H1 (cell line): ENCODE data around the gene ITIH1. TPM values are rescaled to one million over a fixed set of nuclear protein-coding genes. Genes with fewer than 3 reads are reported as not detected.

ENCODE experiments used
- CTCF ChIA-PET: fragments of 300-600 bp; sonication (Branson Sonifier 250); formaldehyde crosslinking; loops from one replicate; lab custom pipeline; 2021; ENCODE audit not compliant: partially characterized antibody; lab: Charles Lee
- POLR2A ChIA-PET: fragments of 300-600 bp; sonication (Branson Sonifier 250); formaldehyde crosslinking; loops from one replicate; lab custom pipeline; 2021; ENCODE audit warnings: inconsistent platforms; ENCODE audit not compliant: partially characterized antibody; lab: Charles Lee
- DNase-seq, 2 experiments: peaks; one replicate each; pipeline versions ENCODE4 v3.0.0 to v3.0.0-alpha.2; 2010 to 2022; ENCODE audit warnings: low spot score in 2 of 2, low read depth in 1 of 2, mixed read lengths in 1 of 2
- FAIRE-seq: peaks from 2 replicates; lab custom pipeline; 2011; peaks lifted over from hg19 to GRCh38; lab: Jason Lieb, UNC
- H2AFZ ChIP-seq: 2 replicates; pipeline ENCODE4 v1.8.1; 2012; ENCODE audit warnings: low read length, inconsistent platforms
- H2AK5ac ChIP-seq: 2 replicates; pipeline ENCODE4 v1.6.1; 2013; ENCODE audit warnings: low read depth, low read length
- H2BK120ac ChIP-seq: replicated peaks from 2 replicates; pipeline ENCODE3; 2013; ENCODE audit warnings: low read depth, low read length, inconsistent platforms
- H2BK12ac ChIP-seq: 2 replicates; pipeline ENCODE4 v1.6.1; 2013; ENCODE audit warnings: low read depth, low read length
- H2BK15ac ChIP-seq: 2 replicates; pipeline ENCODE4 v1.6.1; 2013; ENCODE audit warnings: low read length
- H2BK20ac ChIP-seq: 2 replicates; pipeline ENCODE4 v1.6.1; 2013; ENCODE audit warnings: low read length
- H2BK5ac ChIP-seq: 2 replicates; pipeline ENCODE4 v1.6.1; 2013; ENCODE audit warnings: low read depth, low read length
- H3K14ac ChIP-seq: 2 replicates; pipeline ENCODE4 v1.6.1; 2013; ENCODE audit warnings: inconsistent platforms; ENCODE audit not compliant: insufficient read length
- H3K18ac ChIP-seq: 2 replicates; pipeline ENCODE4 v1.6.1; 2013; ENCODE audit warnings: low read length; ENCODE audit errors: extremely low read depth
- H3K23ac ChIP-seq: 2 replicates; pipeline ENCODE4 v1.6.1; 2013; ENCODE audit warnings: inconsistent platforms; ENCODE audit not compliant: insufficient read length
- H3K23me2 ChIP-seq: 2 replicates; pipeline ENCODE4 v1.6.1; 2013; ENCODE audit warnings: low read depth, low read length
- H3K27ac ChIP-seq: 2 replicates; pipeline ENCODE4 v1.6.1; 2011; ENCODE audit warnings: low read depth, low read length, inconsistent platforms
- H3K27me3 ChIP-seq, 4 experiments: replicated peaks in 1 of 4; 1 replicate in 1 of 4; 2 replicates in 3 of 4; pipeline versions ENCODE4 v1.6.1 to v1.8.1; 2011 to 2013; ENCODE audit warnings: low read length in 3 of 4, mild to moderate bottlenecking in 3 of 4, inconsistent platforms in 2 of 4, mixed read lengths in 2 of 4, moderate library complexity in 1 of 4; ENCODE audit not compliant: control insufficient read depth in 3 of 4, insufficient read depth in 3 of 4; ENCODE audit errors: extremely low read depth in 1 of 4
- H3K36me3 ChIP-seq, 4 experiments: 2 replicates each; pipeline versions ENCODE4 v1.6.1 to v1.8.1; 2011 to 2013; ENCODE audit warnings: mild to moderate bottlenecking in 4 of 4, low read length in 3 of 4, moderate library complexity in 2 of 4, control low read depth in 1 of 4, inconsistent platforms in 1 of 4; ENCODE audit not compliant: insufficient read depth in 4 of 4, control insufficient read depth in 2 of 4
- H3K4ac ChIP-seq: replicated peaks from 2 replicates; pipeline ENCODE3; 2013; ENCODE audit warnings: low read length, low read depth, mixed read lengths, inconsistent platforms; ENCODE audit not compliant: insufficient read length
- H3K4me1 ChIP-seq, 4 experiments: replicated peaks in 1 of 4; 1 replicate in 1 of 4; 2 replicates in 3 of 4; pipeline versions ENCODE4 v1.6.1 to v1.8.1; 2011 to 2013; ENCODE audit warnings: low read length in 3 of 4, inconsistent platforms in 2 of 4, mixed read lengths in 1 of 4; ENCODE audit not compliant: insufficient read depth in 4 of 4, control insufficient read depth in 3 of 4
- H3K4me2 ChIP-seq, 2 experiments: 2 replicates each; pipeline versions ENCODE4 v1.6.1 to v1.8.1; 2011 to 2013; ENCODE audit warnings: low read depth in 2 of 2, low read length in 2 of 2, control low read depth in 1 of 2, inconsistent platforms in 1 of 2, mild to moderate bottlenecking in 1 of 2; ENCODE audit not compliant: insufficient read depth in 1 of 2
- H3K4me3 ChIP-seq, 4 experiments: fragments of 200-600, 300-600 bp in 1 of 4; sonication (generic), shearing (Covaris generic), sonication (Bioruptor Twin) in 1 of 4; 2 replicates each; pipeline versions ENCODE4 v1.5.1 to v1.8.1; 2011 to 2016; ENCODE audit warnings: low read length in 4 of 4, low read depth in 3 of 4, control low read depth in 2 of 4, inconsistent platforms in 2 of 4, mild to moderate bottlenecking in 2 of 4, mixed read lengths in 1 of 4, moderate library complexity in 1 of 4; ENCODE audit not compliant: insufficient read depth in 2 of 4; ENCODE audit errors: extremely low read depth in 1 of 4
- H3K56ac ChIP-seq: replicated peaks from 2 replicates; pipeline ENCODE3; 2013; ENCODE audit warnings: low read depth, mild to moderate bottlenecking, mixed read lengths, low read length, inconsistent platforms; ENCODE audit not compliant: insufficient read length
- H3K79me1 ChIP-seq: 2 replicates; pipeline ENCODE4 v1.6.1; 2013; ENCODE audit warnings: low read depth, low read length, control low read depth
- H3K79me2 ChIP-seq, 2 experiments: 2 replicates each; pipeline versions ENCODE4 v1.6.1 to v1.8.1; 2012 to 2013; ENCODE audit warnings: low read length in 2 of 2, mild to moderate bottlenecking in 2 of 2, inconsistent platforms in 1 of 2; ENCODE audit not compliant: insufficient read depth in 2 of 2, control insufficient read depth in 1 of 2
- H3K9ac ChIP-seq, 4 experiments: replicated peaks in 1 of 4; 1 replicate in 1 of 4; 2 replicates in 3 of 4; pipeline versions ENCODE4 v1.6.1 to v1.8.1; 2011 to 2013; ENCODE audit warnings: low read depth in 3 of 4, low read length in 3 of 4, control low read depth in 2 of 4, mild to moderate bottlenecking in 2 of 4, moderate library complexity in 2 of 4, inconsistent platforms in 1 of 4; ENCODE audit errors: extremely low read depth in 1 of 4
- H3K9me3 ChIP-seq, 2 experiments: 2 replicates each; pipeline versions ENCODE4 v1.6.1 to v1.8.1; 2012 to 2013; ENCODE audit warnings: mild to moderate bottlenecking in 2 of 2, moderate library complexity in 2 of 2, control low read depth in 1 of 2, inconsistent platforms in 1 of 2, low read depth in 1 of 2, low read length in 1 of 2, mixed read lengths in 1 of 2; ENCODE audit not compliant: insufficient read depth in 2 of 2
- H4K20me1 ChIP-seq, 2 experiments: replicated peaks in 1 of 2; 2 replicates each; pipeline versions ENCODE3 to v1.8.1; 2011 to 2013; ENCODE audit warnings: inconsistent platforms in 2 of 2, low read length in 2 of 2, mild to moderate bottlenecking in 1 of 2; ENCODE audit not compliant: insufficient read depth in 2 of 2, control insufficient read depth in 1 of 2
- H4K5ac ChIP-seq: 2 replicates; pipeline ENCODE4 v1.6.1; 2013; ENCODE audit warnings: low read length, low read depth, mixed read lengths, inconsistent platforms; ENCODE audit not compliant: insufficient read length
- H4K8ac ChIP-seq: 2 replicates; pipeline ENCODE4 v1.8.0; 2013; ENCODE audit warnings: mild to moderate bottlenecking, moderate library complexity, low read length, inconsistent platforms; ENCODE audit not compliant: insufficient read depth; ENCODE audit errors: extremely low read depth
- H4K91ac ChIP-seq: replicated peaks from 2 replicates; pipeline ENCODE3; 2013; ENCODE audit warnings: low read length, mixed read lengths, inconsistent platforms; ENCODE audit not compliant: insufficient read length
- CBX5 ChIP-seq: fragments of 300-800, 300-1000 bp; sonication (generic); IDR thresholded peaks from 2 replicates; pipeline ENCODE4 v1.7.1; 2016; ENCODE audit warnings: antibody characterized with exemption, low read length, low read depth
- CHD2 ChIP-seq: IDR thresholded peaks from 2 replicates; pipeline ENCODE4 v1.6.1; 2012; ENCODE audit warnings: low read length, improper control_type of control experiment
- CTBP2 ChIP-seq: IDR thresholded peaks from 2 replicates; pipeline ENCODE4 v1.7.0; 2011; ENCODE audit warnings: borderline replicate concordance, mild to moderate bottlenecking, moderate library complexity, mixed read lengths, low read length; ENCODE audit not compliant: insufficient read depth, insufficient read length
- GABPA ChIP-seq: IDR thresholded peaks from 2 replicates; pipeline ENCODE4 v1.6.1; 2011; ENCODE audit warnings: mild to moderate bottlenecking, low read length, moderate library complexity, borderline replicate concordance; ENCODE audit not compliant: insufficient read depth
- NANOG ChIP-seq: IDR thresholded peaks from 2 replicates; pipeline ENCODE4 v1.6.1; 2011; ENCODE audit warnings: low read length, low read depth, mild to moderate bottlenecking, inconsistent platforms; ENCODE audit not compliant: insufficient read depth, poor library complexity, severe bottlenecking
- NRF1 ChIP-seq: IDR thresholded peaks from 2 replicates; pipeline ENCODE4 v1.6.1; 2011; ENCODE audit warnings: mild to moderate bottlenecking, low read depth, low read length, improper control_type of control experiment
- POLR2A ChIP-seq, 2 experiments: IDR thresholded peaks; 1 replicate in 1 of 2; 2 replicates in 1 of 2; pipeline ENCODE4 v1.6.1; 2011; ENCODE audit warnings: low read depth in 2 of 2, low read length in 2 of 2, mild to moderate bottlenecking in 2 of 2; ENCODE audit errors: control extremely low read depth in 1 of 2
- RBBP5 ChIP-seq: IDR thresholded peaks from 2 replicates; pipeline ENCODE4 v1.7.1; 2012; ENCODE audit warnings: low read depth, mild to moderate bottlenecking, inconsistent platforms, low read length, moderate library complexity, borderline replicate concordance
- SP1 ChIP-seq: IDR thresholded peaks from 2 replicates; pipeline ENCODE4 v1.6.1; 2011; ENCODE audit warnings: low read depth, low read length
- SP4 ChIP-seq: IDR thresholded peaks from 2 replicates; pipeline ENCODE4 v1.6.1; 2012; ENCODE audit warnings: low read length, inconsistent platforms
- WGBS, 2 experiments: shearing (Covaris generic) in 1 of 2; methylation state at CpG; one replicate each; pipeline versions ENCODE4 v1.1.6 to v1.1.7; 2013 to 2015; ENCODE audit warnings: low lambda C conversion rate in 2 of 2, mixed read lengths in 2 of 2, inconsistent platforms in 1 of 2, low coverage in 1 of 2, missing lambda C conversion rate in 1 of 2; ENCODE audit not compliant: insufficient replicate concordance in 2 of 2, insufficient coverage in 1 of 2, insufficient read length in 1 of 2; ENCODE audit errors: extremely low coverage in 1 of 2, missing lambda C conversion rate in 1 of 2; 5-methylcytosine and 5-hydroxymethylcytosine counted together
- polyA plus RNA-seq, 7 experiments: library from polyadenylated mRNA; depleted of rRNA in 3 of 7; stranded (reverse) in 5 of 7; unstranded in 2 of 7; fragments of >200 nt in 5 of 7; fragments of 200-250 nt in 2 of 7; gene quantifications; 1 replicate in 5 of 7; 2 replicates in 1 of 7; 4 replicates in 1 of 7; pipeline versions ENCODE4 v1.2.1 to v1.2.3, GENCODE V29; 2011 to 2013; ENCODE audit warnings: missing spikeins in 2 of 7, mixed read lengths in 2 of 7
- total RNA-seq: library from RNA; stranded (reverse); fragmentation: NEBNext Ultra II Directional; extraction: Animal tissue kit (Norgen Biotek cat#: 25700); gene quantifications from 2 replicates; pipeline ENCODE4 v1.2.1, GENCODE V29; 2021
- TF ChIP-seq, protein P1 (sequence below): IDR thresholded peaks from 2 replicates; pipeline ENCODE4 v1.6.1; 2012; ENCODE audit warnings: inconsistent platforms
- TF ChIP-seq, protein P2 (sequence below), 3 experiments: IDR thresholded peaks; 1 replicate in 2 of 3; 2 replicates in 1 of 3; pipeline versions ENCODE4 v1.5.1 to v1.6.1; 2011; ENCODE audit warnings: low read length in 3 of 3, mild to moderate bottlenecking in 3 of 3, inconsistent platforms in 2 of 3, low read depth in 1 of 3, moderate library complexity in 1 of 3; ENCODE audit not compliant: insufficient read depth in 1 of 3; ENCODE audit errors: control extremely low read depth in 1 of 3

The ITIH1 gene
- total and polyA plus RNA-seq, 2 of the 8 experiments (the other 6 are each of a cell fraction or from before 2014, with no cell fraction given): not detected

- Histone ChIP-seq H3K27ac (no peak overlapping the region), H3K23me2 (no peaks in the 10 kb centered on the region), H2BK12ac (no peak overlapping the region), H3K4me2 (no peak overlapping the region), H3K4ac (no peak overlapping the region), H3K18ac (no peak overlapping the region), H2BK15ac (no peak overlapping the region), H3K27me3 (no peaks in the 10 kb centered on the region), H3K36me3 (no peaks in the 10 kb centered on the region; a peak in 2 of 8 replicates), H3K56ac (no peak overlapping the region), H3K23ac (no peak overlapping the region), H3K4me1 (peaks cover 0 to 10% (median 2%) of the 10 kb centered on the region in 4 experiments; a peak in 3 of 7 replicates), H2AFZ (no peak overlapping the region), H3K79me2 (no peaks in the 10 kb centered on the region), H4K91ac (no peak overlapping the region), H2BK5ac (no peak overlapping the region), H4K8ac (no peak overlapping the region), H4K20me1 (peaks cover 0 to 8% of the 10 kb centered on the region in 2 experiments), H3K9ac (no peak overlapping the region), H4K5ac (no peak overlapping the region), H2BK20ac (no peak overlapping the region), H2BK120ac (no peak overlapping the region), H3K79me1 (no peaks in the 10 kb centered on the region; the same call in 1 of the 2 replicates), H3K9me3 (no peaks in the 10 kb centered on the region), H3K14ac (no peak overlapping the region), H3K4me3 (no peak overlapping the region), H2AK5ac (no peak overlapping the region)
- ChIA-PET CTCF (interaction anchor here (0.8 to 6.5 kb wide), 6 partner anchors 9 to 45 kb away, joined by 3 to 73 read pairs (median 7); no protein-coding TSS in a partner anchor), POLR2A (no interaction called here)
- DNase-seq (no peak), FAIRE-seq (no peak)
- 88% methylated on average over 4 of the region's 4 CpGs; no CpG with 5 or more reads in 1 of the 2 experiments for WGBS, 2 experiments
- TF ChIP-seq SP4 (no peak), POLR2A (IDR thresholded peaks at IDR 0.05; ENCODE audit: control extremely low read depth in 1 of 2, low read depth in 2 of 2, low read length in 2 of 2) (no peak), NRF1 (no peak), CBX5 (no peak), NANOG (no peak), RBBP5 (no peak), CTBP2 (no peak), SP1 (no peak), CHD2 (no peak), GABPA (no peak)
- TF ChIP-seq, protein P1, sequence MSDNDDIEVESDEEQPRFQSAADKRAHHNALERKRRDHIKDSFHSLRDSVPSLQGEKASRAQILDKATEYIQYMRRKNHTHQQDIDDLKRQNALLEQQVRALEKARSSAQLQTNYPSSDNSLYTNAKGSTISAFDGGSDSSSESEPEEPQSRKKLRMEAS: no peak
- TF ChIP-seq, protein P2, sequence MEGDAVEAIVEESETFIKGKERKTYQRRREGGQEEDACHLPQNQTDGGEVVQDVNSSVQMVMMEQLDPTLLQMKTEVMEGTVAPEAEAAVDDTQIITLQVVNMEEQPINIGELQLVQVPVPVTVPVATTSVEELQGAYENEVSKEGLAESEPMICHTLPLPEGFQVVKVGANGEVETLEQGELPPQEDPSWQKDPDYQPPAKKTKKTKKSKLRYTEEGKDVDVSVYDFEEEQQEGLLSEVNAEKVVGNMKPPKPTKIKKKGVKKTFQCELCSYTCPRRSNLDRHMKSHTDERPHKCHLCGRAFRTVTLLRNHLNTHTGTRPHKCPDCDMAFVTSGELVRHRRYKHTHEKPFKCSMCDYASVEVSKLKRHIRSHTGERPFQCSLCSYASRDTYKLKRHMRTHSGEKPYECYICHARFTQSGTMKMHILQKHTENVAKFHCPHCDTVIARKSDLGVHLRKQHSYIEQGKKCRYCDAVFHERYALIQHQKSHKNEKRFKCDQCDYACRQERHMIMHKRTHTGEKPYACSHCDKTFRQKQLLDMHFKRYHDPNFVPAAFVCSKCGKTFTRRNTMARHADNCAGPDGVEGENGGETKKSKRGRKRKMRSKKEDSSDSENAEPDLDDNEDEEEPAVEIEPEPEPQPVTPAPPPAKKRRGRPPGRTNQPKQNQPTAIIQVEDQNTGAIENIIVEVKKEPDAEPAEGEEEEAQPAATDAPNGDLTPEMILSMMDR (IDR thresholded peaks at IDR 0.05; ENCODE audit: control extremely low read depth in 1 of 3, insufficient read depth in 1 of 3, low read depth in 1 of 3, low read length in 3 of 3): no peak
Measured at GRCh38 chr3:52836986-52837385, 59.6 kb downstream of the ITIH1 start.
